ENCODE results near the gene MPI. TPM values are rescaled to one million over a fixed set of nuclear protein-coding genes. Genes with fewer than 3 reads are reported as not detected.
"Not testable (repeated sequence)": the region's sequence is repeated elsewhere in the genome, so short reads cannot be mapped to it uniquely, and the experiment has no call there.

Gene MPI
- total RNA-seq, 2 experiments from 2014 or later, result 55.7 to 56.7 TPM

- Mint-ChIP-seq H3K27me3 (ENCODE audit: low read depth) (no peaks in the 10 kb centered on the region), H3K4me1 (ENCODE audit: low read depth) (peaks cover 53% of the 10 kb centered on the region), H3K27ac (no peak overlapping the region), H3K4me3 (peak overlapping the region; percentile 91), H3K9me3 (ENCODE audit: insufficient read depth) (no peaks in the 10 kb centered on the region), H3K36me3 (ENCODE audit: low read depth) (peaks cover 37% of the 10 kb centered on the region)
- ATAC-seq, result no peak
- CTCF ChIA-PET, result interaction anchor here (1.6 to 3.1 kb wide), 3 partner anchors 10 to 110 kb away, joined by 3 to 40 read pairs (median 14); partner anchors contain the start of gene FAM219B
- no peak for DNase-seq
- POLR2A ChIA-PET, result interaction anchor here (1.5 kb wide), 1 partner anchor 107 kb away, joined by 3 read pairs; no protein-coding TSS in a partner anchor
Observed at GRCh38 chr15:74891469-74891868, 1.6 kb downstream of the MPI start.

- CTCF ChIA-PET, result interaction anchor here (0.7 to 3.1 kb wide), 7 partner anchors 9 to 111 kb away, joined by 3 to 40 read pairs (median 8); partner anchors contain the start of gene FAM219B
- H3K9me3 Mint-ChIP-seq (ENCODE audit: insufficient read depth), result no peaks in the 10 kb centered on the region
- peaks cover 43% of the 10 kb centered on the region for H3K36me3 Mint-ChIP-seq (ENCODE audit: low read depth)
- DNase-seq, result no peak
- POLR2A ChIA-PET, result interaction anchor here (1.5 kb wide), 1 partner anchor 10 kb away, joined by 5 read pairs; no protein-coding TSS in a partner anchor
- no peak overlapping the region for H3K4me3 Mint-ChIP-seq
- no peaks in the 10 kb centered on the region for H3K27me3 Mint-ChIP-seq (ENCODE audit: low read depth)
- no peak for ATAC-seq
- H3K4me1 Mint-ChIP-seq (ENCODE audit: low read depth), result peaks cover 56% of the 10 kb centered on the region
- peak overlapping the region; percentile 96 for H3K27ac Mint-ChIP-seq
Observed at GRCh38 chr15:74892313-74892712, 2.5 kb downstream of the MPI start.

- no peak for ATAC-seq
- POLR2A ChIA-PET, result interaction anchor here (1.0 to 1.5 kb wide), 2 partner anchors 9 to 14 kb away, joined by 3 to 5 read pairs; partner anchors contain the start of gene FAM219B
- H3K4me3 Mint-ChIP-seq, result peak overlapping the region; percentile 64
- H3K27ac Mint-ChIP-seq, result peak overlapping the region; percentile 96
- H3K4me1 Mint-ChIP-seq (ENCODE audit: low read depth), result peaks cover 56% of the 10 kb centered on the region
- peaks cover 46% of the 10 kb centered on the region for H3K36me3 Mint-ChIP-seq (ENCODE audit: low read depth)
- DNase-seq, result no peak
- CTCF ChIA-PET, result interaction anchor here (0.9 to 3.1 kb wide), 10 partner anchors 8 to 112 kb away, joined by 3 to 40 read pairs (median 8); partner anchors contain the start of genes FAM219B and ULK3
- H3K9me3 Mint-ChIP-seq (ENCODE audit: insufficient read depth), result no peaks in the 10 kb centered on the region
- no peaks in the 10 kb centered on the region for H3K27me3 Mint-ChIP-seq (ENCODE audit: low read depth)
Observed at GRCh38 chr15:74892931-74893330, 3.1 kb downstream of the MPI start.

GRCh38 chr15:74893627-74894026 lies 3.8 kb downstream of the MPI start:
- peak overlapping the region; percentile 96 for H3K27ac Mint-ChIP-seq
- ATAC-seq (peak; percentile 58), DNase-seq (peak; percentile 77)
- ChIA-PET POLR2A (interaction anchor here (0.6 to 1.5 kb wide), 5 partner anchors 8 to 57 kb away, joined by 3 to 5 read pairs (median 4); partner anchors contain the start of genes FAM219B and SCAMP2), CTCF (interaction anchor here (0.9 to 3.1 kb wide), 12 partner anchors 8 to 272 kb away, joined by 3 to 40 read pairs (median 6); partner anchors contain the start of genes FAM219B and ULK3)
- peaks cover 56% of the 10 kb centered on the region for H3K4me1 Mint-ChIP-seq (ENCODE audit: low read depth)
- H3K4me3 Mint-ChIP-seq, result peak overlapping the region; percentile 64
- H3K27me3 Mint-ChIP-seq (ENCODE audit: low read depth), result no peaks in the 10 kb centered on the region
- peaks cover 46% of the 10 kb centered on the region for H3K36me3 Mint-ChIP-seq (ENCODE audit: low read depth)
- H3K9me3 Mint-ChIP-seq (ENCODE audit: insufficient read depth), result no peaks in the 10 kb centered on the region

GRCh38 chr15:74894383-74894782 lies 4.5 kb downstream of the MPI start:
- not testable (repeated sequence) for H3K9me3 Mint-ChIP-seq (ENCODE audit: insufficient read depth); H3K27ac Mint-ChIP-seq; DNase-seq; ATAC-seq; H3K27me3 Mint-ChIP-seq (ENCODE audit: low read depth); H3K4me3 Mint-ChIP-seq
- H3K36me3 Mint-ChIP-seq (ENCODE audit: low read depth), result peaks cover 48% of the 10 kb centered on the region
- ChIA-PET POLR2A (interaction anchor here (1.3 to 1.6 kb wide), 2 partner anchors 21 to 25 kb away, joined by 4 to 5 read pairs; partner anchors contain the start of gene SCAMP2), CTCF (interaction anchor here (1.1 to 3.1 kb wide), 5 partner anchors 7 to 273 kb away, joined by 3 to 40 read pairs (median 9); partner anchors contain the start of gene ULK3)
- peaks cover 57% of the 10 kb centered on the region for H3K4me1 Mint-ChIP-seq (ENCODE audit: low read depth)

GRCh38 chr15:74895830-74896229 lies 6.0 kb downstream of the MPI start:
- H3K4me3 Mint-ChIP-seq, result no peak overlapping the region
- peak overlapping the region; percentile 43 for H3K27ac Mint-ChIP-seq
- no peaks in the 10 kb centered on the region for H3K27me3 Mint-ChIP-seq (ENCODE audit: low read depth)
- CTCF ChIA-PET, result interaction anchor here (0.6 to 7.9 kb wide), 3 partner anchors 25 to 126 kb away, joined by 3 to 103 read pairs (median 3); no protein-coding TSS in a partner anchor
- no peak for ATAC-seq
- H3K4me1 Mint-ChIP-seq (ENCODE audit: low read depth), result peaks cover 48% of the 10 kb centered on the region
- DNase-seq, result no peak
- H3K36me3 Mint-ChIP-seq (ENCODE audit: low read depth), result peaks cover 54% of the 10 kb centered on the region
- POLR2A ChIA-PET, result interaction anchor here (1.0 to 3.0 kb wide), 5 partner anchors 11 to 28 kb away, joined by 3 to 16 read pairs (median 5); partner anchors contain the start of gene FAM219B
- H3K9me3 Mint-ChIP-seq (ENCODE audit: insufficient read depth), result no peaks in the 10 kb centered on the region

- Mint-ChIP-seq H3K9me3 (ENCODE audit: insufficient read depth) (no peaks in the 10 kb centered on the region), H3K36me3 (ENCODE audit: low read depth) (peaks cover 54% of the 10 kb centered on the region), H3K27ac (no peak overlapping the region), H3K27me3 (ENCODE audit: low read depth) (no peaks in the 10 kb centered on the region), H3K4me3 (no peak overlapping the region), H3K4me1 (ENCODE audit: low read depth) (peaks cover 48% of the 10 kb centered on the region)
- ATAC-seq, result no peak
- ChIA-PET CTCF (interaction anchor here (0.6 to 7.9 kb wide), 2 partner anchors 26 to 126 kb away, joined by 3 to 103 read pairs; no protein-coding TSS in a partner anchor), POLR2A (interaction anchor here (1.0 to 3.0 kb wide), 5 partner anchors 10 to 28 kb away, joined by 3 to 16 read pairs (median 5); partner anchors contain the start of gene FAM219B)
- no peak for DNase-seq
Observed at GRCh38 chr15:74896316-74896715, 6.5 kb downstream of the MPI start.

- DNase-seq, result no peak
- peaks cover 49% of the 10 kb centered on the region for H3K4me1 Mint-ChIP-seq (ENCODE audit: low read depth)
- no peak for ATAC-seq
- H3K4me3 Mint-ChIP-seq, result no peak overlapping the region
- H3K36me3 Mint-ChIP-seq (ENCODE audit: low read depth), result peaks cover 54% of the 10 kb centered on the region
- ChIA-PET POLR2A (interaction anchor here (1.5 to 3.0 kb wide), 3 partner anchors 9 to 70 kb away, joined by 3 to 16 read pairs (median 4); partner anchors contain the start of gene FAM219B), CTCF (interaction anchor here (0.9 to 7.9 kb wide), 5 partner anchors 9 to 127 kb away, joined by 3 to 103 read pairs (median 5); partner anchors contain the start of genes FAM219B and ULK3)
- H3K27ac Mint-ChIP-seq, result no peak overlapping the region
- no peaks in the 10 kb centered on the region for H3K27me3 Mint-ChIP-seq (ENCODE audit: low read depth)
- no peaks in the 10 kb centered on the region for H3K9me3 Mint-ChIP-seq (ENCODE audit: insufficient read depth)
Observed at GRCh38 chr15:74897300-74897701, 7.5 kb downstream of the MPI start.

- H3K4me3 Mint-ChIP-seq, result no peak overlapping the region
- H3K36me3 Mint-ChIP-seq (ENCODE audit: low read depth), result peaks cover 61% of the 10 kb centered on the region
- peak; percentile 50 for ATAC-seq
Observed at GRCh38 chr15:74901612-74902063, 11.8 kb downstream of the MPI start.

GRCh38 chr15:74902295-74903075 lies 12.6 kb downstream of the MPI start:
- POLR2A ChIA-PET, result interaction anchor here (0.6 to 3.1 kb wide), 9 partner anchors 9 to 169 kb away, joined by 3 to 18 read pairs (median 5); partner anchors contain the start of genes MPI and ULK3
- no peaks in the 10 kb centered on the region for H3K9me3 Mint-ChIP-seq (ENCODE audit: insufficient read depth)
- no peak for ATAC-seq

More at GRCh38 chr15:74901612-74902063, 11.8 kb downstream of the MPI start:
- no peaks in the 10 kb centered on the region for H3K9me3 Mint-ChIP-seq (ENCODE audit: insufficient read depth)
- ChIA-PET CTCF (interaction anchor here (0.6 to 7.9 kb wide), 56 partner anchors 9 to 530 kb away, joined by 3 to 103 read pairs (median 6); partner anchors contain the start of genes C15orf39, CPLX3, MPI and RPP25), POLR2A (interaction anchor here (0.6 to 3.1 kb wide), 11 partner anchors 9 to 168 kb away, joined by 3 to 18 read pairs (median 5); partner anchors contain the start of genes MPI and ULK3)
- H3K27ac Mint-ChIP-seq, result peak overlapping the region; percentile 46
- peak; percentile 76 for DNase-seq
- peaks cover 48% of the 10 kb centered on the region for H3K4me1 Mint-ChIP-seq (ENCODE audit: low read depth)
- H3K27me3 Mint-ChIP-seq (ENCODE audit: low read depth), result no peaks in the 10 kb centered on the region

GRCh38 chr15:74903676-74904075 lies 13.8 kb downstream of the MPI start:
- DNase-seq (no peak), ATAC-seq (no peak)
- POLR2A ChIA-PET, result interaction anchor here (1.1 to 3.1 kb wide), 3 partner anchors 30 to 132 kb away, joined by 3 to 18 read pairs (median 4); partner anchors contain the start of gene SCAMP2
- Mint-ChIP-seq H3K4me3 (no peak overlapping the region), H3K9me3 (ENCODE audit: insufficient read depth) (no peaks in the 10 kb centered on the region), H3K27me3 (ENCODE audit: low read depth) (no peaks in the 10 kb centered on the region), H3K4me1 (ENCODE audit: low read depth) (peaks cover 56% of the 10 kb centered on the region), H3K27ac (peak overlapping the region; percentile 16), H3K36me3 (ENCODE audit: low read depth) (peaks cover 56% of the 10 kb centered on the region)
- CTCF ChIA-PET, result interaction anchor here (0.6 to 7.9 kb wide), 13 partner anchors 11 to 271 kb away, joined by 3 to 103 read pairs (median 9); partner anchors contain the start of genes CSK, MPI and ULK3

More at GRCh38 chr15:74902295-74903075, 12.6 kb downstream of the MPI start:
- peaks cover 57% of the 10 kb centered on the region for H3K36me3 Mint-ChIP-seq (ENCODE audit: low read depth)
- peak overlapping the region; percentile 37 for H3K27ac Mint-ChIP-seq
- H3K4me1 Mint-ChIP-seq (ENCODE audit: low read depth), result peaks cover 53% of the 10 kb centered on the region
- CTCF ChIA-PET, result interaction anchor here (0.6 to 7.9 kb wide), 53 partner anchors 10 to 531 kb away, joined by 3 to 103 read pairs (median 6); partner anchors contain the start of genes CPLX3, MPI, RPP25 and SCAMP2
- no peak overlapping the region for H3K4me3 Mint-ChIP-seq
- no peaks in the 10 kb centered on the region for H3K27me3 Mint-ChIP-seq (ENCODE audit: low read depth)
- no peak for DNase-seq
